Measurements from ENCODE around the gene SGTA. TPM values are rescaled to one million over a fixed set of nuclear protein-coding genes. Genes with fewer than 3 reads are reported as not detected.
A peak's percentile ranks its signal among the peaks of the same experiment; 100 is the strongest.

SGTA gene
- total and polyA plus RNA-seq, 2 experiments from 2014 or later = 71.6 to 102 TPM

GRCh38 chr19:2788237-2788636 lies 5.2 kb upstream of the SGTA start:
- Histone ChIP-seq H3K4me3 (no peak overlapping the region), H4K20me1 (replicated peaks; ENCODE audit: insufficient read depth) (peaks cover 10% of the 10 kb centered on the region; the same call in 1 of the 2 replicates), H3K9me2 (ENCODE audit: insufficient read depth) (no peaks in the 10 kb centered on the region), H3K27ac (ENCODE audit: low read depth) (no peak overlapping the region), H2AFZ (no peak overlapping the region), H3F3A (replicated peaks; ENCODE audit: low read depth) (0 out of 2 replicates have a peak, but pooled peaks cover 5% of the 10 kb centered on the region), H3K79me2 (replicated peaks; ENCODE audit: insufficient read depth) (peaks cover 51% of the 10 kb centered on the region), H3K27me3 (ENCODE audit: insufficient read depth) (no peaks in the 10 kb centered on the region), H3K4me2 (no peak overlapping the region), H3K4me1 (ENCODE audit: insufficient read depth) (peaks cover 7% of the 10 kb centered on the region), H3K36me3 (ENCODE audit: insufficient read depth) (peaks cover 4% of the 10 kb centered on the region)
- Mint-ChIP-seq H3K36me3 (ENCODE audit: low read depth) (peaks cover 41% of the 10 kb centered on the region), H3K9me3 (peaks cover 4% of the 10 kb centered on the region; the same call in 1 of the 3 replicates), H3K27me3 (ENCODE audit: insufficient read depth, low read depth, poor library complexity) (peaks cover 19% of the 10 kb centered on the region), H3K27ac (no peak overlapping the region), H3K4me3 (peak overlapping the region; percentile 29; the same call in 1 of the 3 replicates), H3K4me1 (peaks cover 23% of the 10 kb centered on the region)
- TF ChIP-seq EZH2phosphoT487 (IDR thresholded peaks at IDR 0.05; ENCODE audit: unreplicated experiment) (no peak), CREB1 (CRISPR knock-in tag; IDR thresholded peaks at IDR 0.05; ENCODE audit: low read depth) (no peak), POLR2AphosphoS5 (IDR thresholded peaks at IDR 0.05; ENCODE audit: low read depth) (no peak), EZH2 (IDR thresholded peaks at IDR 0.05; ENCODE audit: low read depth, unreplicated experiment) (no peak), CTCF (conservative IDR thresholded peaks at IDR 0.05; ENCODE audit: low read depth in 2 of 2) (no peak), ZNF331 (CRISPR knock-in tag; IDR thresholded peaks at IDR 0.05; ENCODE audit: low read depth) (no peak), REST (IDR thresholded peaks at IDR 0.05; ENCODE audit: unreplicated experiment) (no peak), ZNF462 (CRISPR knock-in tag; IDR thresholded peaks at IDR 0.05) (no peak), STAT1 (IDR thresholded peaks at IDR 0.05; ENCODE audit: unreplicated experiment) (no peak), NANOG (IDR thresholded peaks at IDR 0.05; ENCODE audit: borderline replicate concordance) (no peak), JUNB (IDR thresholded peaks at IDR 0.05; ENCODE audit: unreplicated experiment) (no peak), ETS1 (IDR thresholded peaks at IDR 0.05) (no peak)
- DNase-seq (ENCODE audit: low spot score) (no peak), ATAC-seq (no peak)
